ENCODE data around the gene HNRNPA1L2.
"Not testable (repeated sequence)": the region's sequence is repeated elsewhere in the genome, so short reads cannot be mapped to it uniquely, and the experiment has no call there.

HNRNPA1L2 gene

DNA sequence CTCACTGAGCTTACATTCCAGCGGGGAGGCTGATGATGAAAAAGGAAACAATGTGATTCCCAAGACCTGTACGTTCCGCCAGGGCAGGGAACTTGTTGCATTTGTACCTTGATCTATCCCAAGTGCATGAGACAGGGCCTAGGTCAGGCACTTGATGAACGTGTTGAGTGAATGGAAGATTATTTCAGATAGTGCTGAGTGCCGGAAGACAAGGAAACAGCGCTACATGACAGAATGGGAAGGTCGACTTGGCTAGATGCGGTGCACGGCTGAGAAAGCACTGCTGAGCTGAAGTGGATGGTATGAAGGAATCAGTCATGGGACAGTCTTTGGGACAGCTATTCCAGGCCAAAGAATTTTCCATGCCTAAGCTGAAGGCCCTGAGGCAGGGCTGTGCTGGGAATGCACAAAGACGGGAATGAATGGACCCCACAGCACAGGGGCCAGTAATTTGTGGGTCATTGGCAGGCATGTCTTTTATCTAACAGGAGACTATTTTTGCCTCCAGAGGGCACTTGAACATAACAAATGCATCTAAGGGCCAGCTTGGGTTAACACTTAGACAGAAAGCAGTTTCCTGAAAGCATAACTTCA lies 33.1 kb upstream of the HNRNPA1L2 start:
- DNase-seq (ENCODE audit: low read depth in 1 of 2, low spot score in 1 of 2): peak in 1 of 2 experiments; percentile 63

DNA sequence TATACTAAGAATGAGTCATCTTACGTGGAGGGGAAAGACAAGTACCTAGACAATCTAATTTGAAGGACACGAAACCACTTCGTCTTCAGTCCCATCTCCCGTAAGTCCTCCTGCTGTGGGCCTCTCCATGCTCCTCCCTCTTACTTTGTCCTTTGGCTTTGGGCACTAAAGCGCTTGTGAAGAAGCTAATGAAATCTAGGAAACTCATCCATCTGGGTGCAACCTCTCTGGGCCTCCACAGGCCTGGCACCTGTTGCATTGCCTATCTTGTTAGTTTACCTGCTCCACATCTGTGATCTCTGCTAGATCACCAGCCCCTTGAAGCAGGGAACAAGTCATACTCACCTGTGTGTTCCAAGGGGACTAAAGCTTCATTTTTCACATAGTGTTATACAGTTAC lies 32.1 kb upstream of the HNRNPA1L2 start:
- not testable (repeated sequence) for H3K4me3 ChIP-seq (replicated peaks; ENCODE audit: insufficient read depth, low read length)

More for the DNA sequence above, 33.1 kb upstream of the HNRNPA1L2 start:
- H3K27ac ChIP-seq (replicated peaks); H3K4me3 ChIP-seq (replicated peaks; ENCODE audit: insufficient read depth, low read length); H3K27me3 ChIP-seq (ENCODE audit: insufficient read depth, poor library complexity, severe bottlenecking): not testable (repeated sequence)
- TF ChIP-seq, protein P1, sequence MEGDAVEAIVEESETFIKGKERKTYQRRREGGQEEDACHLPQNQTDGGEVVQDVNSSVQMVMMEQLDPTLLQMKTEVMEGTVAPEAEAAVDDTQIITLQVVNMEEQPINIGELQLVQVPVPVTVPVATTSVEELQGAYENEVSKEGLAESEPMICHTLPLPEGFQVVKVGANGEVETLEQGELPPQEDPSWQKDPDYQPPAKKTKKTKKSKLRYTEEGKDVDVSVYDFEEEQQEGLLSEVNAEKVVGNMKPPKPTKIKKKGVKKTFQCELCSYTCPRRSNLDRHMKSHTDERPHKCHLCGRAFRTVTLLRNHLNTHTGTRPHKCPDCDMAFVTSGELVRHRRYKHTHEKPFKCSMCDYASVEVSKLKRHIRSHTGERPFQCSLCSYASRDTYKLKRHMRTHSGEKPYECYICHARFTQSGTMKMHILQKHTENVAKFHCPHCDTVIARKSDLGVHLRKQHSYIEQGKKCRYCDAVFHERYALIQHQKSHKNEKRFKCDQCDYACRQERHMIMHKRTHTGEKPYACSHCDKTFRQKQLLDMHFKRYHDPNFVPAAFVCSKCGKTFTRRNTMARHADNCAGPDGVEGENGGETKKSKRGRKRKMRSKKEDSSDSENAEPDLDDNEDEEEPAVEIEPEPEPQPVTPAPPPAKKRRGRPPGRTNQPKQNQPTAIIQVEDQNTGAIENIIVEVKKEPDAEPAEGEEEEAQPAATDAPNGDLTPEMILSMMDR (IDR thresholded peaks at IDR 0.05; ENCODE audit: insufficient read depth, low read length): peak; percentile 18

DNA sequence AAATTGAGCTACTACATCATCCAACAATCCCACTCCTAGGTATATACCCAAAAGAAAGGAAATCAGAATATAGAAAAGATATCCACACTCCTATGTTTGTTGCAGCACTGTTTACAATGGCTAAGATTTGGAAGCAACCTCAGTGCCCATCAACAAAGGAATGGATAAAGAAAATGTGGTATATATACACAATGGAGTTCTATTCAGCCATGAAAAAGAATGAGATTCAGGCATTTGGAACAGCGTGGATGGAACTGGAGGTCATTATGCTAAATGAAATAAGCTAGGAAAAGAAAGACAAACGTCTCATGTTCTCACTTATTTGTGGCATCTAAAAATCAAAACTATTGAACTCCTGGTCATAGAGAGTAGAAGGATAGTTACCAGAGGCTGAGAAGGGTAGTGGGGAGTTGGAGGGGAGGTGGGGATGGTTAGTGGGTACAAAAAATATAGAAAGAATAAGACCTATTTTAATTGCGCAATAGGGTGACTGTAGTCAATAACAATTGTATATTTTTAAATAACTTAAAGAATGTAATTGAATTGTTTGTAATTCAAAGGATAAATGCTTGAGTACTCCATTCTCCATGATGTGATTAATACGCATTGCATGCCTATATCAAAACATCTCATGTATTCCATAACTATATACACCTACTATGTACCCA lies 27.0 kb upstream of the HNRNPA1L2 start:
- no peak for TF ChIP-seq POLR2AphosphoS5 (IDR thresholded peaks at IDR 0.05; ENCODE audit: low read depth)
- TF ChIP-seq GABPA (IDR thresholded peaks at IDR 0.05; ENCODE audit: low read depth): no peak
- TF ChIP-seq, protein P1 (IDR thresholded peaks at IDR 0.05; ENCODE audit: insufficient read depth, low read length): no peak
- TF ChIP-seq SPI1 (IDR thresholded peaks at IDR 0.05; ENCODE audit: borderline replicate concordance, low read depth): no peak
- TF ChIP-seq, protein P2, sequence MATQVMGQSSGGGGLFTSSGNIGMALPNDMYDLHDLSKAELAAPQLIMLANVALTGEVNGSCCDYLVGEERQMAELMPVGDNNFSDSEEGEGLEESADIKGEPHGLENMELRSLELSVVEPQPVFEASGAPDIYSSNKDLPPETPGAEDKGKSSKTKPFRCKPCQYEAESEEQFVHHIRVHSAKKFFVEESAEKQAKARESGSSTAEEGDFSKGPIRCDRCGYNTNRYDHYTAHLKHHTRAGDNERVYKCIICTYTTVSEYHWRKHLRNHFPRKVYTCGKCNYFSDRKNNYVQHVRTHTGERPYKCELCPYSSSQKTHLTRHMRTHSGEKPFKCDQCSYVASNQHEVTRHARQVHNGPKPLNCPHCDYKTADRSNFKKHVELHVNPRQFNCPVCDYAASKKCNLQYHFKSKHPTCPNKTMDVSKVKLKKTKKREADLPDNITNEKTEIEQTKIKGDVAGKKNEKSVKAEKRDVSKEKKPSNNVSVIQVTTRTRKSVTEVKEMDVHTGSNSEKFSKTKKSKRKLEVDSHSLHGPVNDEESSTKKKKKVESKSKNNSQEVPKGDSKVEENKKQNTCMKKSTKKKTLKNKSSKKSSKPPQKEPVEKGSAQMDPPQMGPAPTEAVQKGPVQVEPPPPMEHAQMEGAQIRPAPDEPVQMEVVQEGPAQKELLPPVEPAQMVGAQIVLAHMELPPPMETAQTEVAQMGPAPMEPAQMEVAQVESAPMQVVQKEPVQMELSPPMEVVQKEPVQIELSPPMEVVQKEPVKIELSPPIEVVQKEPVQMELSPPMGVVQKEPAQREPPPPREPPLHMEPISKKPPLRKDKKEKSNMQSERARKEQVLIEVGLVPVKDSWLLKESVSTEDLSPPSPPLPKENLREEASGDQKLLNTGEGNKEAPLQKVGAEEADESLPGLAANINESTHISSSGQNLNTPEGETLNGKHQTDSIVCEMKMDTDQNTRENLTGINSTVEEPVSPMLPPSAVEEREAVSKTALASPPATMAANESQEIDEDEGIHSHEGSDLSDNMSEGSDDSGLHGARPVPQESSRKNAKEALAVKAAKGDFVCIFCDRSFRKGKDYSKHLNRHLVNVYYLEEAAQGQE (IDR thresholded peaks at IDR 0.05; ENCODE audit: insufficient replicate concordance, low read depth): no peak
- H3K27ac ChIP-seq (replicated peaks): no peak overlapping the region
- DNase-seq (ENCODE audit: low read depth in 1 of 2, low spot score in 1 of 2): no peak
- H3K27me3 ChIP-seq (ENCODE audit: insufficient read depth, poor library complexity, severe bottlenecking): no peaks in the 10 kb centered on the region
- no peak overlapping the region for H3K4me3 ChIP-seq (replicated peaks; ENCODE audit: insufficient read depth, low read length)

More for the DNA sequence above, 32.1 kb upstream of the HNRNPA1L2 start:
- H3K27me3 ChIP-seq (ENCODE audit: insufficient read depth, poor library complexity, severe bottlenecking); H3K27ac ChIP-seq (replicated peaks); DNase-seq (ENCODE audit: low read depth in 1 of 2, low spot score in 1 of 2): not testable (repeated sequence)

DNA sequence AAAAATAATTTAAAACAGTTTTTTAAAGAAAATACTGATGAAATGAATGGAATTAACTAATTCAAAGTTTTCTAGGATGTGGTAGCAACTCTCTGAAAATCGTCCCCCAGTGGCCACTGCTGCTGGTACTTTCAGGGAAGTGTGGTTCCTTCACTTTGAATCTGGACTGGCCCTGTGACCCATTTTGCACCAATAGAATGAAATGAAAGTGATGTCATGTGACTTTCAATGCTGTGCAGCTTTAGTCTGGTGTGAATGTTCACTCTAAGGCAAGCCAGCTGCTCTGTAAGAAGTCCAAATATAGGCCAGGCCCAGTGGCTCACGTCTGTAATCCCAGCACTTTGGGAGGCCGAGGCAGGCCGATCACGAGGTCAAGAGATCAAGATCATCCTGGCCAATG lies 26.4 kb upstream of the HNRNPA1L2 start:
- TF ChIP-seq GABPA (IDR thresholded peaks at IDR 0.05; ENCODE audit: low read depth): no peak
- TF ChIP-seq, protein P1 (IDR thresholded peaks at IDR 0.05; ENCODE audit: insufficient read depth, low read length): no peak
- TF ChIP-seq POLR2AphosphoS5 (IDR thresholded peaks at IDR 0.05; ENCODE audit: low read depth): no peak
- TF ChIP-seq, protein P2 (IDR thresholded peaks at IDR 0.05; ENCODE audit: insufficient replicate concordance, low read depth): no peak
- no peak for TF ChIP-seq SPI1 (IDR thresholded peaks at IDR 0.05; ENCODE audit: borderline replicate concordance, low read depth)
- H3K27me3 ChIP-seq (ENCODE audit: insufficient read depth, poor library complexity, severe bottlenecking): no peaks in the 10 kb centered on the region
- no peak overlapping the region for H3K4me3 ChIP-seq (replicated peaks; ENCODE audit: insufficient read depth, low read length)
- no peak for DNase-seq (ENCODE audit: low read depth in 1 of 2, low spot score in 1 of 2)
- H3K27ac ChIP-seq (replicated peaks): no peak overlapping the region
